H9 (cell line): ENCODE measurements around the gene TCF4. TPM values are rescaled to one million over a fixed set of nuclear protein-coding genes. Genes with fewer than 3 reads are reported as not detected.
A peak's percentile ranks its signal among the peaks of the same experiment; 100 is the strongest.

Experiments
- DNase-seq: peaks from one replicate; pipeline ENCODE4 v3.0.0-alpha.2; 2017
- H2AFZ ChIP-seq: one replicate; pipeline ENCODE4 v1.6.1; 2013; ENCODE audit warnings: mild to moderate bottlenecking, low read length, control low read depth, moderate library complexity
- H2AK5ac ChIP-seq: 2 replicates; pipeline ENCODE4 v1.6.1; 2013; ENCODE audit warnings: low read length, control low read depth, mixed read lengths; ENCODE audit not compliant: insufficient read length
- H2BK120ac ChIP-seq: one replicate; pipeline ENCODE4 v1.6.1; 2013; ENCODE audit warnings: low read depth, mild to moderate bottlenecking, low read length, control low read depth, inconsistent platforms; ENCODE audit not compliant: poor library complexity, severe bottlenecking
- H2BK12ac ChIP-seq: 2 replicates; pipeline ENCODE4 v1.6.1; 2013; ENCODE audit warnings: low read length, control low read depth, mixed read lengths, low read depth; ENCODE audit not compliant: insufficient read length
- H2BK15ac ChIP-seq: 2 replicates; pipeline ENCODE4 v1.6.1; 2013; ENCODE audit warnings: low read depth, low read length, control low read depth
- H2BK20ac ChIP-seq: one replicate; pipeline ENCODE4 v1.6.1; 2013; ENCODE audit warnings: low read depth, mild to moderate bottlenecking, low read length, control low read depth, inconsistent platforms; ENCODE audit not compliant: poor library complexity, severe bottlenecking
- H2BK5ac ChIP-seq: 2 replicates; pipeline ENCODE4 v1.6.1; 2013; ENCODE audit warnings: low read length, control low read depth, mixed read lengths; ENCODE audit not compliant: insufficient read length
- H3K14ac ChIP-seq: 2 replicates; pipeline ENCODE4 v1.6.1; 2013; ENCODE audit warnings: low read length, control low read depth; ENCODE audit not compliant: insufficient read depth
- H3K18ac ChIP-seq: 2 replicates; pipeline ENCODE4 v1.6.1; 2013; ENCODE audit warnings: low read depth, mild to moderate bottlenecking, mixed read lengths, low read length, control low read depth; ENCODE audit not compliant: insufficient read length
- H3K23ac ChIP-seq: 2 replicates; pipeline ENCODE4 v1.6.1; 2013; ENCODE audit warnings: low read length, control low read depth, mixed read lengths, low read depth; ENCODE audit not compliant: insufficient read length
- H3K23me2 ChIP-seq: 2 replicates; pipeline ENCODE4 v1.6.1; 2013; ENCODE audit warnings: low read depth, mild to moderate bottlenecking, mixed read lengths, low read length, control low read depth; ENCODE audit not compliant: insufficient read length, poor library complexity, severe bottlenecking
- H3K27ac ChIP-seq: 2 replicates; pipeline ENCODE4 v1.5.1; 2013; ENCODE audit warnings: low read length, control low read depth, mixed read lengths, low read depth; ENCODE audit not compliant: insufficient read length
- H3K27me3 ChIP-seq: 2 replicates; pipeline ENCODE4 v1.6.1; 2013; ENCODE audit warnings: low read length, control low read depth, inconsistent platforms; ENCODE audit not compliant: insufficient read depth
- H3K4ac ChIP-seq: 2 replicates; pipeline ENCODE4 v1.6.1; 2013; ENCODE audit warnings: low read depth, mild to moderate bottlenecking, control low read depth, inconsistent platforms, low read length, moderate library complexity
- H3K4me1 ChIP-seq: 2 replicates; pipeline ENCODE4 v1.6.1; 2013; ENCODE audit warnings: low read length, control low read depth, inconsistent platforms; ENCODE audit not compliant: insufficient read depth
- H3K4me2 ChIP-seq: 2 replicates; pipeline ENCODE4 v1.6.1; 2013; ENCODE audit warnings: low read length, control low read depth, mixed read lengths; ENCODE audit not compliant: insufficient read length, insufficient read depth
- H3K56ac ChIP-seq: 2 replicates; pipeline ENCODE4 v1.6.1; 2013; ENCODE audit warnings: low read depth, mild to moderate bottlenecking, mixed read lengths, low read length, control low read depth; ENCODE audit not compliant: insufficient read length
- H3K79me1 ChIP-seq: 2 replicates; pipeline ENCODE4 v1.6.1; 2013; ENCODE audit warnings: low read depth, mild to moderate bottlenecking, moderate library complexity, low read length, control low read depth, inconsistent platforms; ENCODE audit not compliant: insufficient read depth, poor library complexity, severe bottlenecking
- H3K79me2 ChIP-seq: 2 replicates; pipeline ENCODE4 v1.6.1; 2013; ENCODE audit warnings: low read length, control low read depth, inconsistent platforms; ENCODE audit not compliant: insufficient read depth
- H3K9ac ChIP-seq: 2 replicates; pipeline ENCODE4 v1.6.1; 2013; ENCODE audit warnings: low read length, control low read depth, mixed read lengths; ENCODE audit not compliant: insufficient read length; ENCODE audit errors: extremely low read depth
- H3K9me3 ChIP-seq: one replicate; pipeline ENCODE4 v1.6.1; 2013; ENCODE audit warnings: low read depth, low read length, inconsistent platforms; ENCODE audit not compliant: control insufficient read depth
- H3T11ph ChIP-seq: one replicate; pipeline ENCODE4 v1.6.1; 2013; ENCODE audit warnings: mild to moderate bottlenecking, low read length, control low read depth, inconsistent platforms
- H4K20me1 ChIP-seq: one replicate; pipeline ENCODE4 v1.6.1; 2013; ENCODE audit not compliant: control insufficient read depth, insufficient read length, insufficient read depth
- H4K5ac ChIP-seq: 2 replicates; pipeline ENCODE4 v1.6.1; 2013; ENCODE audit warnings: low read depth, mild to moderate bottlenecking, mixed read lengths, low read length, control low read depth; ENCODE audit not compliant: insufficient read length
- H4K8ac ChIP-seq: replicated peaks from 2 replicates; pipeline ENCODE4 v1.6.1; 2013; ENCODE audit warnings: low read length, control low read depth, mixed read lengths, low read depth; ENCODE audit not compliant: insufficient read length
- H4K91ac ChIP-seq: 2 replicates; pipeline ENCODE4 v1.6.1; 2013; ENCODE audit warnings: low read depth, mild to moderate bottlenecking, moderate library complexity, mixed read lengths, low read length, control low read depth; ENCODE audit not compliant: insufficient read length
- H3K27ac Mint-ChIP-seq, 3 experiments: 2 replicates in 2 of 3; 3 replicates in 1 of 3; pipeline ENCODE4 v1.8.0; 2020 to 2021; ENCODE audit warnings: mixed read lengths in 3 of 3, mild to moderate bottlenecking in 1 of 3, moderate library complexity in 1 of 3
- H3K27me3 Mint-ChIP-seq: 2 replicates; pipeline ENCODE4 v1.8.0; 2021; ENCODE audit warnings: low read depth, mild to moderate bottlenecking, moderate library complexity, mixed read lengths
- H3K36me3 Mint-ChIP-seq, 3 experiments: 2 replicates in 2 of 3; 3 replicates in 1 of 3; pipeline ENCODE4 v1.8.0; 2020 to 2021; ENCODE audit warnings: low read depth in 3 of 3, mixed read lengths in 3 of 3; ENCODE audit not compliant: insufficient read depth in 1 of 3
- H3K4me1 Mint-ChIP-seq, 2 experiments: 2 replicates each; pipeline ENCODE4 v1.8.0; 2020; ENCODE audit warnings: mixed read lengths in 2 of 2
- H3K4me3 Mint-ChIP-seq, 2 experiments: 2 replicates in 1 of 2; 3 replicates in 1 of 2; pipeline ENCODE4 v1.8.0; 2020 to 2021; ENCODE audit warnings: mild to moderate bottlenecking in 2 of 2, mixed read lengths in 2 of 2, moderate library complexity in 1 of 2
- H3K9me3 Mint-ChIP-seq, 2 experiments: 2 replicates in 1 of 2; 3 replicates in 1 of 2; pipeline ENCODE4 v1.8.0; 2020; ENCODE audit warnings: mild to moderate bottlenecking in 2 of 2, mixed read lengths in 2 of 2, moderate library complexity in 1 of 2
- CTCF ChIP-seq: fragments of 200-600 bp; sonication (generic); conservative IDR thresholded peaks from 3 replicates; pipeline ENCODE4 v1.8.0; 2021; ENCODE audit warnings: antibody characterized with exemption, mild to moderate bottlenecking
- WGBS: extraction: QIAGEN DNeasy Blood & Tissue Kit; methylation state at CpG from one replicate; pipeline ENCODE4 v1.1.7; 2013; ENCODE audit warnings: missing lambda C conversion rate, low lambda C conversion rate, mixed read lengths; ENCODE audit not compliant: insufficient read length; ENCODE audit errors: extremely low coverage; 5-methylcytosine and 5-hydroxymethylcytosine counted together
- total RNA-seq: library from RNA; stranded (reverse); gene quantifications from 2 replicates; pipeline ENCODE4 v1.2.1, GENCODE V29; 2021

Gene TCF4
- total RNA-seq, 1 experiment from 2014 or later, result 99.4 TPM

DNA sequence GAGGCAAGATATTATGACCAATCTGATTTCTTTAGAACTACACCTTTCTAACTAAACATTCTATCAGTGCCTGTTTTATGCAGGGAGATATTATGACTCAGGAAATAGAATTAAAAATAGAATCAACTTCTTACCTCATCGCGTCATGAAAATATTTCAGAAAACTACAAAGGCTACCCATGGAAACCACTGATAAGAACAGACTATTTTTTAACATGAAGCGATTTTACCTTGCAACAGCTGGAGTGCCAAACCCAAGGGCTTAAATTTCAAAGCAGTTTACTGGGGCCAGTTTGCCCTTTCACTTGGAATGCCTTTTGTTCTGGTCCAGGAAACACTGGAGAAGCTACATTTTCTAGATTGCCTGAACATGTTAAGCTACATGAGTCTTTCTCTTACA lies 323.9 kb downstream of the TCF4 start:
- Mint-ChIP-seq H3K4me1 (peaks cover 38 to 40% of the 10 kb centered on the region in 2 experiments), H3K36me3 (peaks cover 20 to 43% (median 43%) of the 10 kb centered on the region in 3 experiments; a peak in 6 of 7 replicates), H3K27me3 (no peaks in the 10 kb centered on the region), H3K9me3 (no peaks in the 10 kb centered on the region), H3K4me3 (no peak overlapping the region), H3K27ac (peak overlapping the region in 2 of 3 experiments; percentile 24 to 60; a peak in 2 of 7 replicates)
- Histone ChIP-seq H4K91ac (no peak overlapping the region), H3K27ac (no peak overlapping the region), H2BK120ac (no peak overlapping the region), H3K23ac (no peak overlapping the region), H3K79me1 (no peaks in the 10 kb centered on the region), H3T11ph (no peak overlapping the region), H2AFZ (no peak overlapping the region), H4K8ac (no peak overlapping the region), H3K14ac (no peak overlapping the region), H3K56ac (no peak overlapping the region), H3K4ac (no peak overlapping the region), H2BK20ac (no peak overlapping the region), H3K9ac (no peak overlapping the region), H3K4me1 (peaks cover 4% of the 10 kb centered on the region; the same call in 1 of the 2 replicates), H4K5ac (no peak overlapping the region), H3K4me2 (no peak overlapping the region), H4K20me1 (no peaks in the 10 kb centered on the region), H3K23me2 (no peaks in the 10 kb centered on the region), H2BK12ac (no peak overlapping the region), H2BK15ac (no peak overlapping the region), H3K9me3 (no peaks in the 10 kb centered on the region), H2AK5ac (no peak overlapping the region), H3K18ac (no peak overlapping the region), H3K27me3 (no peaks in the 10 kb centered on the region), H3K79me2 (no peaks in the 10 kb centered on the region), H2BK5ac (no peak overlapping the region)
- no peak for DNase-seq
- TF ChIP-seq CTCF, result no peak
- WGBS, result no CpG with 5 or more reads among the region's 3 CpGs
